ENCODE measurements around the gene TCOF1. TPM values are rescaled to one million over a fixed set of nuclear protein-coding genes. Genes with fewer than 3 reads are reported as not detected.

The TCOF1 gene
- total and polyA plus RNA-seq, 2 donors (not counting 3 experiments of a cell fraction or from before 2014, with no cell fraction given), result 11.2 to 52.0 TPM

GRCh38 chr5:150399524-150400211 is 42.2 kb downstream of the TCOF1 start:
- Histone ChIP-seq H3K79me2 (ENCODE audit: control insufficient read depth, insufficient read depth, low read length) (no peaks in the 10 kb centered on the region), H3K27ac (ENCODE audit: insufficient read depth, low read depth, low read length) (no peak overlapping the region), H3K4me1 (ENCODE audit: control insufficient read depth, extremely low read depth, insufficient read depth, low read length) (no peaks in the 10 kb centered on the region), H3K9me1 (replicated peaks; ENCODE audit: control insufficient read depth, extremely low read depth, insufficient read depth, low read length) (no peaks in the 10 kb centered on the region), H3K9ac (replicated peaks; ENCODE audit: extremely low read depth, insufficient read depth, low read length) (no peak overlapping the region), H3K36me3 (ENCODE audit: control insufficient read depth in 2 of 2, extremely low read depth in 1 of 2, insufficient read depth in 2 of 2, low read length in 2 of 2) (peaks cover 5 to 24% of the 10 kb centered on the region in 2 experiments), H3K4me2 (ENCODE audit: insufficient read depth, low read length) (no peak overlapping the region), H3K9me3 (replicated peaks; ENCODE audit: control insufficient read depth, insufficient read depth, low read length) (no peaks in the 10 kb centered on the region), H3K4me3 (replicated peaks in 1 of 3; ENCODE audit: insufficient read depth in 1 of 3, low read depth in 1 of 3, low read length in 3 of 3) (no peak overlapping the region), H4K20me1 (replicated peaks; ENCODE audit: control insufficient read depth, extremely low read depth, insufficient read depth, low read length) (no peaks in the 10 kb centered on the region), H2AFZ (ENCODE audit: low read depth, low read length) (no peak overlapping the region), H3K27me3 (ENCODE audit: control insufficient read depth in 2 of 2, insufficient read depth in 2 of 2, low read length in 2 of 2) (no peaks in the 10 kb centered on the region)
- POLR2A ChIA-PET, result no interaction called here
- CTCF ChIA-PET, result interaction anchor here (1.3 to 6.1 kb wide), 4 partner anchors 11 to 127 kb away, joined by 5 to 70 read pairs (median 9); no protein-coding TSS in a partner anchor
- FAIRE-seq (no peak), DNase-seq (ENCODE audit: low read depth, low spot score) (no peak)
- dilution Hi-C loops (cut with MboI; ENCODE audit: extremely low pct_ligation_motif_present, low sequenced_read_pairs) (no loop called here), intact Hi-C loops (cut with micrococcal nuclease) (no loop called here)
- TF ChIP-seq EZH2 (IDR thresholded peaks at IDR 0.05; ENCODE audit: borderline replicate concordance, low read depth, low read length, severe bottlenecking) (no peak), CTCF (IDR thresholded peaks at IDR 0.05; ENCODE audit: extremely low read depth in 1 of 2, insufficient read depth in 1 of 2, low read depth in 1 of 2, low read length in 2 of 2) (no peak), POLR2AphosphoS5 (IDR thresholded peaks at IDR 0.05; ENCODE audit: insufficient read depth, low read depth, low read length) (no peak), MYC (IDR thresholded peaks at IDR 0.05; ENCODE audit: low read depth, low read length) (no peak), GATA2 (IDR thresholded peaks at IDR 0.05; ENCODE audit: insufficient read depth, insufficient read length, low read depth, low read length) (no peak), POLR2A (IDR thresholded peaks at IDR 0.05; ENCODE audit: low read depth, low read length) (no peak), FOS (IDR thresholded peaks at IDR 0.05; ENCODE audit: borderline replicate concordance, insufficient read depth, low read length) (no peak), JUN (IDR thresholded peaks at IDR 0.05; ENCODE audit: borderline replicate concordance, insufficient read depth, insufficient read length, low read depth) (no peak)
- TF ChIP-seq, protein P1, sequence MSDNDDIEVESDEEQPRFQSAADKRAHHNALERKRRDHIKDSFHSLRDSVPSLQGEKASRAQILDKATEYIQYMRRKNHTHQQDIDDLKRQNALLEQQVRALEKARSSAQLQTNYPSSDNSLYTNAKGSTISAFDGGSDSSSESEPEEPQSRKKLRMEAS (IDR thresholded peaks at IDR 0.05; ENCODE audit: insufficient read depth, insufficient read length), result no peak
- TSS peak; percentile 84 for BruUV-seq (replicated peaks)

Data from endothelial cell of umbilical vein (primary cell).